Stimulated activated CD8-positive, alpha-beta memory T cell treated with anti-CD3 and anti-CD28 coated beads, Interleukin-2, amount 100 ng/mL, for 1 hour (primary cell): ENCODE measurements around the gene IL17RC.
"Not testable (repeated sequence)": the region's sequence is repeated elsewhere in the genome, so short reads cannot be mapped to it uniquely, and the experiment has no call there.

ENCODE experiments used
- DNase-seq, 2 donors: peaks; one replicate each; pipeline ENCODE4 v3.0.0-alpha.2; 2020; ENCODE audit warnings: low read depth in 2 of 2

The IL17RC gene

GRCh38 chr3:9915254-9916141 lies 1.4 kb upstream of the IL17RC start:
- DNase-seq, result no peak

GRCh38 chr3:9916346-9916733 lies 558 bp upstream of the IL17RC start:
- no peak for DNase-seq

- DNase-seq, result no peak
Observed at GRCh38 chr3:9917820-9918219, 922 bp downstream of the IL17RC start.

- no peak for DNase-seq
Observed at GRCh38 chr3:9918261-9919038, 1.6 kb downstream of the IL17RC start.

GRCh38 chr3:9928158-9928557 lies 11.3 kb downstream of the IL17RC start:
- DNase-seq, result no peak

- no peak for DNase-seq
Observed at GRCh38 chr3:9930804-9931418, 14.0 kb downstream of the IL17RC start.

GRCh38 chr3:9932535-9932842 lies 15.6 kb downstream of the IL17RC start:
- DNase-seq, result no peak

- DNase-seq, result peak; percentile 68 to 80
Observed at GRCh38 chr3:9932843-9933560, 16.1 kb downstream of the IL17RC start.

GRCh38 chr3:9933561-9934234 lies 16.8 kb downstream of the IL17RC start, which contains the start of gene CRELD1:
Gene CRELD1 (plus strand): TSS chr3:9933834. CDS start chr3:9934439, 605 bp downstream.
- DNase-seq, result peak; percentile 94 to 96

- no peak for DNase-seq
Observed at GRCh38 chr3:9934235-9934621, 17.3 kb downstream of the IL17RC start.

- DNase-seq, result no peak
Observed at GRCh38 chr3:9934993-9935392, 18.1 kb downstream of the IL17RC start.

GRCh38 chr3:9935966-9936510 lies 19.1 kb downstream of the IL17RC start:
- no peak for DNase-seq

GRCh38 chr3:9937486-9938238 lies 20.8 kb downstream of the IL17RC start:
- no peak for DNase-seq

- no peak for DNase-seq
Observed at GRCh38 chr3:9938966-9939365, 22.1 kb downstream of the IL17RC start.

- DNase-seq, result not testable (repeated sequence)
Observed at GRCh38 chr3:9939906-9940305, 23.0 kb downstream of the IL17RC start.

GRCh38 chr3:9940746-9941145 lies 23.8 kb downstream of the IL17RC start:
- DNase-seq, result no peak

GRCh38 chr3:9942164-9942563 lies 25.3 kb downstream of the IL17RC start:
- DNase-seq, result no peak

GRCh38 chr3:9942934-9943690 lies 26.2 kb downstream of the IL17RC start:
- no peak for DNase-seq

- no peak for DNase-seq
Observed at GRCh38 chr3:9944271-9944670, 27.4 kb downstream of the IL17RC start.

GRCh38 chr3:9945358-9945757 lies 28.5 kb downstream of the IL17RC start:
- DNase-seq, result no peak
